ENCODE measurements around the gene EIF4G1.

DNA sequence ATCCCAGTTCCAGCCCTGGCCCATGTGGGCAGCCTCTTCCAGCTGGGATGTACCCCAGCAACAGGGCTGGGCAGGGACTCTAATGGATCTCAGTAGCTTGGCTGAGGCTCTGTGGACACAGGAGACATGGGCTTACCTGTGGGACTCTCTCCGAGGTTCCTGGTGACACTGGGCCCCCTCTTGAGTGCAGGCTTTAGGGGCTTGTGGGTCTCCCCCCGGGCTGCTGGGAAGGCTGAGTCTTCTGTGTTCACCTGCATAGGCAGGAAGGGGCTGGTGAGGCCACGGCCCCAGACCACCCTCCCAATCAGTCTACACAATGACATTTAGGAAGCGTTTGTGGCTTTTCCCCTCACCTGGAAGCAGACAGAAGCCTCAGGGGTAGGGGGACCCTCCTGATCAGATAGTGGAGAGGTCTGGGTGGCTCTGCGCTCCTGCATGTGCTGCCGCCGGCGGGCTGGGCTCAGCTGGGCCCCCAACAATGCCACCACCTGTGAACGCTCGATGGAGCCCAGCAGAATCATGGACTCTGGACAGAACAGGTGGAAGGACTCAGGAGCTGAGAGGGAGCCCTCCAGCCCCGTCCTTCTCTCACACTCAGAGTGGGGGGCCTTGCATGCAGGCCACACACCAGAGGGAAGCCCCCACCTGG lies 38.6 kb downstream of the EIF4G1 start:
- TF ChIP-seq, protein P1, sequence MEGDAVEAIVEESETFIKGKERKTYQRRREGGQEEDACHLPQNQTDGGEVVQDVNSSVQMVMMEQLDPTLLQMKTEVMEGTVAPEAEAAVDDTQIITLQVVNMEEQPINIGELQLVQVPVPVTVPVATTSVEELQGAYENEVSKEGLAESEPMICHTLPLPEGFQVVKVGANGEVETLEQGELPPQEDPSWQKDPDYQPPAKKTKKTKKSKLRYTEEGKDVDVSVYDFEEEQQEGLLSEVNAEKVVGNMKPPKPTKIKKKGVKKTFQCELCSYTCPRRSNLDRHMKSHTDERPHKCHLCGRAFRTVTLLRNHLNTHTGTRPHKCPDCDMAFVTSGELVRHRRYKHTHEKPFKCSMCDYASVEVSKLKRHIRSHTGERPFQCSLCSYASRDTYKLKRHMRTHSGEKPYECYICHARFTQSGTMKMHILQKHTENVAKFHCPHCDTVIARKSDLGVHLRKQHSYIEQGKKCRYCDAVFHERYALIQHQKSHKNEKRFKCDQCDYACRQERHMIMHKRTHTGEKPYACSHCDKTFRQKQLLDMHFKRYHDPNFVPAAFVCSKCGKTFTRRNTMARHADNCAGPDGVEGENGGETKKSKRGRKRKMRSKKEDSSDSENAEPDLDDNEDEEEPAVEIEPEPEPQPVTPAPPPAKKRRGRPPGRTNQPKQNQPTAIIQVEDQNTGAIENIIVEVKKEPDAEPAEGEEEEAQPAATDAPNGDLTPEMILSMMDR (IDR thresholded peaks at IDR 0.05; ENCODE audit: low read depth, low read length): no peak
- TF ChIP-seq, protein P2, sequence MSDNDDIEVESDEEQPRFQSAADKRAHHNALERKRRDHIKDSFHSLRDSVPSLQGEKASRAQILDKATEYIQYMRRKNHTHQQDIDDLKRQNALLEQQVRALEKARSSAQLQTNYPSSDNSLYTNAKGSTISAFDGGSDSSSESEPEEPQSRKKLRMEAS (IDR thresholded peaks at IDR 0.05; ENCODE audit: low read depth, low read length): no peak
- TF ChIP-seq POLR2A (IDR thresholded peaks at IDR 0.05; ENCODE audit: extremely low read depth, insufficient read length): no peak
